ENCODE data around the gene PLA2G4C. TPM values are rescaled to one million over a fixed set of nuclear protein-coding genes. Genes with fewer than 3 reads are reported as not detected.

The PLA2G4C gene
- total and polyA plus RNA-seq, 2 of the 8 experiments (the other 6 are each of a cell fraction or from before 2014, with no cell fraction given): 14.9 to 20.5 TPM

GRCh38 chr19:48023011-48023410 lies 87.6 kb downstream of the PLA2G4C start:
- Histone ChIP-seq H3K4ac (replicated peaks; ENCODE audit: insufficient read length, low read depth, low read length) (no peak overlapping the region), H3K14ac (ENCODE audit: insufficient read length) (no peak overlapping the region)
- no peak for TF ChIP-seq SIX5 (IDR thresholded peaks at IDR 0.05; ENCODE audit: low read depth, low read length)
- TF ChIP-seq RNF2 (IDR thresholded peaks at IDR 0.05; ENCODE audit: borderline replicate concordance, low read depth, low read length, missing control alignments, poor library complexity, severe bottlenecking): peak; percentile 24

More at GRCh38 chr19:48023011-48023410, 87.6 kb downstream of the PLA2G4C start:
- Histone ChIP-seq H3K4me3 (ENCODE audit: extremely low read depth in 1 of 4, insufficient read depth in 2 of 4, low read depth in 3 of 4, low read length in 4 of 4) (no peak overlapping the region), H2AFZ (ENCODE audit: low read length) (no peak overlapping the region), H3K23me2 (ENCODE audit: low read depth, low read length) (peaks cover 2% of the 10 kb centered on the region; the same call in 1 of the 2 replicates), H3K79me2 (ENCODE audit: control insufficient read depth in 1 of 2, insufficient read depth in 2 of 2, low read length in 2 of 2) (no peaks in the 10 kb centered on the region), H3K23ac (ENCODE audit: insufficient read length) (no peak overlapping the region), H3K9me3 (ENCODE audit: insufficient read depth in 2 of 2, low read depth in 1 of 2, low read length in 1 of 2) (no peaks in the 10 kb centered on the region), H3K4me2 (ENCODE audit: insufficient read depth in 1 of 2, low read depth in 2 of 2, low read length in 2 of 2) (no peak overlapping the region), H3K36me3 (ENCODE audit: control insufficient read depth in 2 of 4, insufficient read depth in 4 of 4, low read length in 3 of 4) (no peaks in the 10 kb centered on the region), H4K8ac (ENCODE audit: extremely low read depth, insufficient read depth, low read length) (no peak overlapping the region), H3K27me3 (replicated peaks in 1 of 4; ENCODE audit: control insufficient read depth in 3 of 4, extremely low read depth in 1 of 4, insufficient read depth in 3 of 4, low read length in 3 of 4) (no peaks in the 10 kb centered on the region), H4K91ac (replicated peaks; ENCODE audit: insufficient read length, low read length) (no peak overlapping the region), H2BK15ac (ENCODE audit: low read length) (no peak overlapping the region), H3K56ac (replicated peaks; ENCODE audit: insufficient read length, low read depth, low read length) (no peak overlapping the region), H2BK5ac (ENCODE audit: low read depth, low read length) (no peak overlapping the region), H3K27ac (ENCODE audit: low read depth, low read length) (no peak overlapping the region), H2AK5ac (ENCODE audit: low read depth, low read length) (no peak overlapping the region), H2BK120ac (replicated peaks; ENCODE audit: low read depth, low read length) (no peak overlapping the region), H2BK20ac (ENCODE audit: low read length) (no peak overlapping the region), H3K18ac (ENCODE audit: extremely low read depth, low read length) (no peak overlapping the region), H4K5ac (ENCODE audit: insufficient read length, low read depth, low read length) (no peak overlapping the region), H3K79me1 (ENCODE audit: low read depth, low read length) (no peaks in the 10 kb centered on the region), H3K9ac (replicated peaks in 1 of 4; ENCODE audit: extremely low read depth in 1 of 4, low read depth in 3 of 4, low read length in 3 of 4) (no peak overlapping the region), H3K4me1 (replicated peaks in 1 of 4; ENCODE audit: control insufficient read depth in 3 of 4, insufficient read depth in 4 of 4, low read length in 3 of 4) (no peaks in the 10 kb centered on the region), H4K20me1 (replicated peaks in 1 of 2; ENCODE audit: control insufficient read depth in 1 of 2, insufficient read depth in 2 of 2, low read length in 2 of 2) (no peaks in the 10 kb centered on the region), H2BK12ac (ENCODE audit: low read depth, low read length) (no peak overlapping the region)
- DNase-seq (ENCODE audit: low read depth in 1 of 2, low spot score in 2 of 2) (no peak), FAIRE-seq (no peak)
- 92 to 100% methylated on average over 1 to 2 of the region's 2 CpGs for WGBS, 2 experiments (ENCODE audit: extremely low coverage in 1 of 2, insufficient coverage in 1 of 2, insufficient read length in 1 of 2, insufficient replicate concordance in 2 of 2, low coverage in 1 of 2, low lambda C conversion rate in 2 of 2, missing lambda C conversion rate in 1 of 2)
- ChIA-PET POLR2A (ENCODE audit: partially characterized antibody) (no interaction called here), CTCF (ENCODE audit: partially characterized antibody) (interaction anchor here (0.6 kb wide), 2 partner anchors 14 to 222 kb away, joined by 3 to 4 read pairs; no protein-coding TSS in a partner anchor)
